Adrenal gland (tissue), 12 donors: ENCODE data around the gene ADARB2. TPM values are rescaled to one million over a fixed set of nuclear protein-coding genes. Genes with fewer than 3 reads are reported as not detected.

Experiments
- DNase-seq, 7 donors: peaks; one replicate each; pipeline ENCODE4 v3.0.0-alpha.2; 2019 to 2020
- H3K27ac ChIP-seq, 5 donors: fragments of 200-600 bp; sonication (generic) in 4 of 5; 1 replicate in 3 of 5; 2 replicates in 2 of 5; pipeline versions ENCODE4 v1.5.1 to v1.8.0; 2016 to 2020; ENCODE audit warnings: mild to moderate bottlenecking in 1 of 5
- H3K27me3 ChIP-seq: fragments of 200-600 bp; 2 replicates; pipeline ENCODE4 v1.8.0; 2021
- H3K36me3 ChIP-seq, 2 donors: fragments of 200-600 bp; replicated peaks in 1 of 2; 1 replicate in 1 of 2; 2 replicates in 1 of 2; pipeline versions ENCODE4 v1.5.1 to v1.8.0; 2018 to 2022
- H3K4me1 ChIP-seq, 2 donors: fragments of 200-600 bp; replicated peaks in 1 of 2; 1 replicate in 1 of 2; 2 replicates in 1 of 2; pipeline versions ENCODE4 v1.5.1 to v1.8.0; 2018 to 2021
- H3K4me3 ChIP-seq, 4 donors: fragments of 200-600 bp; sonication (generic) in 3 of 4; one replicate each; pipeline ENCODE4 v1.5.1; 2016 to 2018
- H3K9me3 ChIP-seq, 3 donors: fragments of 200-600 bp; sonication (generic) in 1 of 3; replicated peaks in 1 of 3; 1 replicate in 2 of 3; 2 replicates in 1 of 3; pipeline versions ENCODE4 v1.5.1 to v1.8.0; 2016 to 2021
- POLR2A ChIP-seq, 2 donors: fragments of 450-650 bp; IDR thresholded peaks; one replicate each; pipeline ENCODE4 v1.6.1; 2017; ENCODE audit warnings: antibody characterized with exemption in 2 of 2, mild to moderate bottlenecking in 2 of 2, moderate library complexity in 1 of 2
- WGBS, 4 donors: extraction: QIAGEN DNeasy Blood & Tissue Kit in 2 of 4; methylation state at CpG; one replicate each; pipeline versions ENCODE4 v1.1.5 to v1.1.7; 2013 to 2017; 5-methylcytosine and 5-hydroxymethylcytosine counted together
- intact Hi-C, 2 donors: fragments of 100-400 bp; cut with DNase I; formaldehyde crosslinking; loops; one replicate each; pipeline versions ENCODE4 v1.14.1 to v1.15.0; 2022 to 2023
- polyA plus RNA-seq, 3 donors: library from polyadenylated mRNA; stranded (reverse); fragments of 200-250 nt in 2 of 3; fragments of 350-450 nt in 1 of 3; fragmentation: Illumina TruSeq in 1 of 3; extraction: RNeasy Lipid Tissue Mini Kit (QIAGEN cat#74804) in 1 of 3; gene quantifications; one replicate each; pipeline ENCODE4 v1.2.3, GENCODE V29; 2013 to 2014
- total RNA-seq, 9 donors: library from RNA; depleted of rRNA in 4 of 9; stranded (reverse); fragments of >200 nt in 4 of 9; fragments of 120-200 nt in 1 of 9; fragmentation: NEBNext Ultra II Directional in 1 of 9; extraction: Animal tissue kit (Norgen Biotek cat#: 25700) in 1 of 9; gene quantifications; one replicate each; pipeline versions ENCODE4 v1.1.0 to v1.2.4, GENCODE V29; 2013 to 2023
- TF ChIP-seq, protein P1 (sequence below), 6 experiments: fragments of 450-650 bp in 4 of 6; fragments of 200-600 bp in 2 of 6; sonication (generic) in 1 of 6; IDR thresholded peaks; 1 replicate in 5 of 6; 2 replicates in 1 of 6; pipeline versions ENCODE4 v1.5.1 to v1.8.0; 2016 to 2021; ENCODE audit warnings: antibody characterized with exemption in 6 of 6, mild to moderate bottlenecking in 2 of 6, moderate library complexity in 1 of 6
- donor health status: healthy with polysubstance abuse.
- donor health status: Bipolar disorder and iron deficiency.
- donor health status: DM: yes; HTN: yes; CAD: no.
- donor health status: DM: no; HTN: no; CAD: no.
- donor health status: DM: no; HTN: no; CAD: no.
- donor health status: DM: yes; HTN: yes; CAD: no.

Gene ADARB2
- total and polyA plus RNA-seq, 12 donors: 0.14 to 3.1 (median 0.91) TPM

DNA sequence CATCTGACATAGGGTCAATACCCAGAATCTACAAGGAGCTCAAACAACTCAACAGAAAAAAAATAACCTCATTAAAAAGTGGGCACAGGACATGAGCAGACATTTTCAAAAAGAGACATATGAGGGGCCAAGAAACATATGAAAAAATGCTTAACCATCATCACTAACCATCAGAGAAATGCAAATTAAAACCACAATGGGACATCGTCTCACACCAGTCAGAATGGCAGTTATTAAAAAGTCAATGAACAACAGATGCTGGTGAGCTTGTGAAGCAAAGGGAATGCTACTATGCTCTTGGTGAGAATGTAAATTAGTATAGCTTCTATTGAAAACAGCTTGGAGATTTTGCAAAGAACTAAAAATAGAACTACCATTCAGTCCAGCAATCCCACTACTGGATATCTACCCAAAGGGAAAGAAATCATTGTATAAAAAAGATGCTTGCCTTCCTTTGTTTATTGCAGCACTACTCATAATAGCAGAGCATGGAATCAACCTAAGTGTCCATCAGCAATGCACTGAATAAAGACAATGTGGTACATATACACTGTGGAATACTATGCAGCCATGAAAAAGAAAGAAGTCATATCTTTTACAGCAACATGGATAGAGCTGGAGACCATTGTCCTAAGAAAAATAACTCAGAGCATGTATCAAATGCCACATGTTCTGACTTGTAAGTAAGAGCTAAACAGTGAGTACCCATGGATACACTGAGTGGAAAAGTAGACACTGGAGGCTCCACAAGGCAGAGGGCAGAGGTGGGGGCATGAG is 139.8 kb downstream of the ADARB2 start:
- WGBS, 4 donors: 85 to 96% (median 90%) methylated on average over 1 of the region's 1 CpG
- H3K9me3 ChIP-seq: no peaks in the 10 kb centered on the region
- no peaks in the 10 kb centered on the region for H3K36me3 ChIP-seq
- H3K4me1 ChIP-seq: no peaks in the 10 kb centered on the region
- TF ChIP-seq, protein P1, sequence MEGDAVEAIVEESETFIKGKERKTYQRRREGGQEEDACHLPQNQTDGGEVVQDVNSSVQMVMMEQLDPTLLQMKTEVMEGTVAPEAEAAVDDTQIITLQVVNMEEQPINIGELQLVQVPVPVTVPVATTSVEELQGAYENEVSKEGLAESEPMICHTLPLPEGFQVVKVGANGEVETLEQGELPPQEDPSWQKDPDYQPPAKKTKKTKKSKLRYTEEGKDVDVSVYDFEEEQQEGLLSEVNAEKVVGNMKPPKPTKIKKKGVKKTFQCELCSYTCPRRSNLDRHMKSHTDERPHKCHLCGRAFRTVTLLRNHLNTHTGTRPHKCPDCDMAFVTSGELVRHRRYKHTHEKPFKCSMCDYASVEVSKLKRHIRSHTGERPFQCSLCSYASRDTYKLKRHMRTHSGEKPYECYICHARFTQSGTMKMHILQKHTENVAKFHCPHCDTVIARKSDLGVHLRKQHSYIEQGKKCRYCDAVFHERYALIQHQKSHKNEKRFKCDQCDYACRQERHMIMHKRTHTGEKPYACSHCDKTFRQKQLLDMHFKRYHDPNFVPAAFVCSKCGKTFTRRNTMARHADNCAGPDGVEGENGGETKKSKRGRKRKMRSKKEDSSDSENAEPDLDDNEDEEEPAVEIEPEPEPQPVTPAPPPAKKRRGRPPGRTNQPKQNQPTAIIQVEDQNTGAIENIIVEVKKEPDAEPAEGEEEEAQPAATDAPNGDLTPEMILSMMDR (IDR thresholded peaks at IDR 0.05): no peak
- no peak for TF ChIP-seq POLR2A (IDR thresholded peaks at IDR 0.05)
- H3K27me3 ChIP-seq: no peaks in the 10 kb centered on the region
- H3K27ac ChIP-seq: no peak overlapping the region
- H3K4me3 ChIP-seq: no peak overlapping the region
- DNase-seq: no peak
- intact Hi-C loops: no loop called here

DNA sequence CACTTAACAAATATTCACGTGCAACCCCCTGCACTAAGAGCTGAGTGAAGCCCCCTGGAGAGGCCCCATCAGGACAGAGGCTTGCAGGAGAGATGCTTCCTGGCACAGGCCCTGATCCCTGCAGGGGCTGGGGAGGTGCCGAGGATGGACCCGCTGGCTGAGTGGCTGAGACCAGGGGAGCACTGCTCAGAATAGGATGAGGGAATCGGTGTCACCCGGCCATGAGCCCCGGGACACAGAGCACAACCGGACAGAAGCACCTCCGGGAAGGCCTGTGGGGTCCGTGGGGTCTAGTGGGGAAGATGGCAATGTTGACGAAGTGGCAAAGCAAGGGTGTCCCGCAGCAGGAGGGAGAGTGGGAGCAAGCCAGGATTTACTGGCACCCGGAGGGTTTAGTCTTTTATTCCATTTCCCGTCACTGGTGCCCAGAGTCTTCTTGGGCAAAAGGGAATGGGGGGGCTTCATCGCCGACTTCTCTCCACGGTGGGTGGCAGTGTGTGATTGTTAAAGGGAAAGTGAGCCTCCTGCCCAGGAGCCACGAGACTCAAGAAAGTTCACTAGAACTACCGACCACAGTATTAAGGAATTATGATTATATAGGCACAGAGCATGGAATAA is 140.7 kb downstream of the ADARB2 start:
- TF ChIP-seq POLR2A (IDR thresholded peaks at IDR 0.05): no peak
- TF ChIP-seq, protein P1 (IDR thresholded peaks at IDR 0.05): no peak
- no peaks in the 10 kb centered on the region for H3K36me3 ChIP-seq
- no peak for DNase-seq
- intact Hi-C loops: no loop called here
- no peak overlapping the region for H3K4me3 ChIP-seq
- no peaks in the 10 kb centered on the region for H3K9me3 ChIP-seq
- H3K27ac ChIP-seq: no peak overlapping the region
- 67 to 74% (median 70%) methylated on average over 18 of the region's 18 CpGs for WGBS, 4 donors
- H3K27me3 ChIP-seq: no peaks in the 10 kb centered on the region
- no peaks in the 10 kb centered on the region for H3K4me1 ChIP-seq

DNA sequence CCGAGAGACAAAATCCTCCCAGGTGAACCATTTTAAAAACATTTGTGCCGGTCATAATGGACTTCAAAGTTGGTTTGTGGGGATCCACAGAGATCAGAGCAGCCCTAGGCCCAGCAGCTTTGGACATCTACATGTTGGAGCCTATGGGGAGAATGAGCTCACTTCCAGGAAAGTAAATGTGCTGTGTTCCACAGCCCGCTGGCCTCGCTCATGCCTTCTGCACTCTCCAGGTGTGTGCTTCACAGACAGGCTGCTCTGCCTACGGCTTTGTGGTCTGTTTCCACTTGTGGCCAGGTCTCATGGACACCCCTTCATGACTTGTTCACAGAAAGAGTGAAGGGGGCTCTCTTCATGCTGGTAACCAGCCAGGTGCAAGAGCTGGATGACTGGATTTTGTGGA is 141.6 kb downstream of the ADARB2 start:
- DNase-seq: no peak
- Histone ChIP-seq H3K4me3 (no peak overlapping the region), H3K27ac (no peak overlapping the region), H3K4me1 (no peaks in the 10 kb centered on the region), H3K9me3 (no peaks in the 10 kb centered on the region), H3K27me3 (no peaks in the 10 kb centered on the region), H3K36me3 (no peaks in the 10 kb centered on the region)
- intact Hi-C loops: no loop called here
- TF ChIP-seq POLR2A (IDR thresholded peaks at IDR 0.05): no peak
- TF ChIP-seq, protein P1 (IDR thresholded peaks at IDR 0.05): no peak
- 78 to 87% (median 82%) methylated on average over 5 of the region's 5 CpGs for WGBS, 4 donors

DNA sequence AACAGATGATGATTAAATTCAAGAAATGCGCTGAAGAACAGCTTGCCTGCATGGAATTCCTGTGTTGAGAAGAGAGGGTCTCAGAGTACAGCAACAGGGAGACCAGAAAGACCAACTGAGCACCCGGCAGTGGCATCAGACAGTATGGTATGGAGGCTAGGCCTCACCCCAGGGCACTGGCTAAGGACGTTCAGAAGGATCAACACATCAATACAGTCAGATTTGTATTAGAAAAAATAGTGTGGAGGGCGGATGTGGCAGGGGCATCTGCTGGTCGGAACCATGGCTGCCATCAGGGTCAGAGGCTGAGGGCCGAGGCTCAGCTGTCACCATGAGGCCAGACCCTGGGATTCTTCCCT is 142.1 kb downstream of the ADARB2 start:
- Histone ChIP-seq H3K36me3 (no peaks in the 10 kb centered on the region), H3K9me3 (no peaks in the 10 kb centered on the region), H3K27me3 (no peaks in the 10 kb centered on the region), H3K4me3 (no peak overlapping the region), H3K4me1 (no peaks in the 10 kb centered on the region), H3K27ac (no peak overlapping the region)
- DNase-seq: no peak
- WGBS, 4 donors: 74 to 80% (median 76%) methylated on average over 6 of the region's 6 CpGs
- no peak for TF ChIP-seq POLR2A (IDR thresholded peaks at IDR 0.05)
- TF ChIP-seq, protein P1 (IDR thresholded peaks at IDR 0.05): no peak
- intact Hi-C loops: no loop called here
